ENCODE results near the gene AHDC1. TPM values are rescaled to one million over a fixed set of nuclear protein-coding genes. Genes with fewer than 3 reads are reported as not detected.

The AHDC1 gene
- total and polyA plus RNA-seq, 2 donors (not counting 3 experiments of a cell fraction or from before 2014, with no cell fraction given): 7.0 to 32.1 TPM

GRCh38 chr1:27563341-27563590 is 40.7 kb downstream of the AHDC1 start:
- dilution Hi-C loops (cut with MboI; ENCODE audit: extremely low pct_ligation_motif_present, low sequenced_read_pairs): no loop called here
- no peaks in the 10 kb centered on the region for H3K27me3 ChIP-seq (ENCODE audit: control insufficient read depth in 2 of 2, insufficient read depth in 2 of 2, low read length in 2 of 2)
- CTCF ChIA-PET: no interaction called here
- H4K20me1 ChIP-seq (replicated peaks; ENCODE audit: control insufficient read depth, extremely low read depth, insufficient read depth, low read length): no peaks in the 10 kb centered on the region
- POLR2A ChIA-PET: no interaction called here
- H3K27ac ChIP-seq (ENCODE audit: insufficient read depth, low read depth, low read length): no peak overlapping the region
- no peak overlapping the region for H3K4me2 ChIP-seq (ENCODE audit: insufficient read depth, low read length)
- BruUV-seq (replicated peaks): no TSS peak
- H3K9me1 ChIP-seq (replicated peaks; ENCODE audit: control insufficient read depth, extremely low read depth, insufficient read depth, low read length): no peaks in the 10 kb centered on the region
- intact Hi-C loops (cut with micrococcal nuclease): no loop called here
- no peak overlapping the region for H3K9ac ChIP-seq (replicated peaks; ENCODE audit: extremely low read depth, insufficient read depth, low read length)
- H3K9me3 ChIP-seq (replicated peaks; ENCODE audit: control insufficient read depth, insufficient read depth, low read length): no peaks in the 10 kb centered on the region
- FAIRE-seq (no peak), DNase-seq (ENCODE audit: low read depth, low spot score) (no peak)
- peaks cover 4% of the 10 kb centered on the region for H3K4me1 ChIP-seq (ENCODE audit: control insufficient read depth, extremely low read depth, insufficient read depth, low read length)
- no peaks in the 10 kb centered on the region for H3K79me2 ChIP-seq (ENCODE audit: control insufficient read depth, insufficient read depth, low read length)
- H3K4me3 ChIP-seq (replicated peaks in 1 of 3; ENCODE audit: insufficient read depth in 1 of 3, low read depth in 1 of 3, low read length in 3 of 3): no peak overlapping the region
- no peak overlapping the region for H2AFZ ChIP-seq (ENCODE audit: low read depth, low read length)
- peaks cover 0 to 13% of the 10 kb centered on the region in 2 experiments for H3K36me3 ChIP-seq (ENCODE audit: control insufficient read depth in 2 of 2, extremely low read depth in 1 of 2, insufficient read depth in 2 of 2, low read length in 2 of 2)
- TF ChIP-seq EZH2 (IDR thresholded peaks at IDR 0.05; ENCODE audit: borderline replicate concordance, low read depth, low read length, severe bottlenecking) (no peak), FOS (IDR thresholded peaks at IDR 0.05; ENCODE audit: borderline replicate concordance, insufficient read depth, low read length) (no peak), MYC (IDR thresholded peaks at IDR 0.05; ENCODE audit: low read depth, low read length) (no peak), JUN (IDR thresholded peaks at IDR 0.05; ENCODE audit: borderline replicate concordance, insufficient read depth, insufficient read length, low read depth) (no peak), GATA2 (IDR thresholded peaks at IDR 0.05; ENCODE audit: insufficient read depth, insufficient read length, low read depth, low read length) (no peak), MAX (IDR thresholded peaks at IDR 0.05; ENCODE audit: insufficient read depth, insufficient read length) (no peak), POLR2A (IDR thresholded peaks at IDR 0.05; ENCODE audit: low read depth, low read length) (no peak), POLR2AphosphoS5 (IDR thresholded peaks at IDR 0.05; ENCODE audit: insufficient read depth, low read depth, low read length) (no peak), CTCF (IDR thresholded peaks at IDR 0.05; ENCODE audit: extremely low read depth in 1 of 2, insufficient read depth in 1 of 2, low read depth in 1 of 2, low read length in 2 of 2) (no peak)
